ENCODE measurements around the gene APOBEC3C.

DNA sequence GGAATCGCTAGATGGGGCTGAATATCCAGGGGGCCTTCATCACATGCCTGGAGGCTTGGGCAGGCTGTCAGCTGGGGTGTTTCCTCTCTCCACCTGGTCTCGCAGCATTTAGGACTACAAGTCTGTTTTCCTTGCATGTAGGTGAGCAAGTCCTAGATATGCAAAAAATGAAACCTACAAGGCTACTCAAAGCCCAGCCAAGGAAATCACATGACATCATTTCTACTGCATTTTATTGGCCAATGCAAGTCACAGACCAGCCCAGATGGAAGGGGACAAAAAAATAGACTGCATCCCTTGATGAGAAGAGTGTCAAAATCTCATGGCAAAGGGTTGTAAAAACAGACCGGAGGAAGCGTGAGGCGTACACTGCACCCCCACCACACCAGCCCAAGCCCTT is 41.5 kb upstream of the APOBEC3C start:
- TF ChIP-seq CTCF (IDR thresholded peaks at IDR 0.05) (no peak), POLR2A (IDR thresholded peaks at IDR 0.05) (no peak)
